T-helper 1 cell treated with Interleukin-12 subunit alpha and Interleukin-12 subunit beta and Interleukin-4 antibody, amounts not matched to agents 30 ng/mL and 1 ng/mL, for 36 hours (primary cell): ENCODE data around the gene RNU2-1. TPM values are rescaled to one million over a fixed set of nuclear protein-coding genes. Genes with fewer than 3 reads are reported as not detected.
"Not testable (repeated sequence)": the region's sequence is repeated elsewhere in the genome, so short reads cannot be mapped to it uniquely, and the experiment has no call there.

Experiments used
- intact Hi-C: fragments of 100-400 bp; cut with micrococcal nuclease; formaldehyde crosslinking; loops from one replicate; pipeline ENCODE4 v1.15.1; 2024
- total RNA-seq: library from RNA; stranded (reverse); gene quantifications from 2 replicates; pipeline ENCODE4 v1.2.3, GENCODE V29; 2022

Gene RNU2-1
- total RNA-seq, 1 donor from 2014 or later = 6,244 TPM

- intact Hi-C loops = no loop called here
Measured at GRCh38 chr17:43216369-43216761, 17.4 kb downstream of the RNU2-1 start.

- intact Hi-C loops = no loop called here
Measured at GRCh38 chr17:43215341-43215740, 18.4 kb downstream of the RNU2-1 start.

GRCh38 chr17:43213545-43213944, 20.2 kb downstream of the RNU2-1 start:
- intact Hi-C loops = no loop called here

GRCh38 chr17:43212641-43213490, 20.9 kb downstream of the RNU2-1 start:
- intact Hi-C loops = no loop called here

GRCh38 chr17:43211480-43212402, 22.0 kb downstream of the RNU2-1 start, which contains the start of gene TMEM106A:
TSS of gene TMEM106A (plus strand) at chr17:43211875. CDS start at chr17:43213042, 1,167 bp downstream.
- intact Hi-C loops = loop anchor here (1.0 kb wide), 6 partner anchors 40 to 272 kb away; partner anchors contain the start of genes BRCA1, DHX8, NBR1 and RPL27

- intact Hi-C loops = loop anchor here (1.0 kb wide), 6 partner anchors 40 to 272 kb away; partner anchors contain the start of genes BRCA1, DHX8, NBR1 and RPL27
Measured at GRCh38 chr17:43211123-43211479, 22.7 kb downstream of the RNU2-1 start.

GRCh38 chr17:43210576-43210975, 23.2 kb downstream of the RNU2-1 start:
- intact Hi-C loops = no loop called here

- intact Hi-C loops = not testable (repeated sequence)
Measured at GRCh38 chr17:43203013-43203412, 30.8 kb downstream of the RNU2-1 start.

- intact Hi-C loops = no loop called here
Measured at GRCh38 chr17:43200127-43200526, 33.6 kb downstream of the RNU2-1 start.

GRCh38 chr17:43199633-43200032, 34.1 kb downstream of the RNU2-1 start:
- intact Hi-C loops = no loop called here

GRCh38 chr17:43193251-43193650, 40.5 kb downstream of the RNU2-1 start:
- intact Hi-C loops = no loop called here

GRCh38 chr17:43186656-43187055, 47.1 kb downstream of the RNU2-1 start:
- intact Hi-C loops = not testable (repeated sequence)

- intact Hi-C loops = no loop called here
Measured at GRCh38 chr17:43183921-43184320, 49.9 kb downstream of the RNU2-1 start.

Other genes with a start within 250 kb of the RNU2-1 start
- gene RPL27, start 235.6 kb downstream of the RNU2-1 start, total RNA-seq = 816 and 851 TPM in 2 replicates
- 152 and 171 TPM in 2 replicates for gene IFI35, start 227.2 kb downstream of the RNU2-1 start, total RNA-seq
- gene VAT1, start 211.6 kb downstream of the RNU2-1 start, total RNA-seq = 10.7 and 11.6 TPM in 2 replicates
- gene RND2, start 208.7 kb downstream of the RNU2-1 start, total RNA-seq = not detected in 2 replicates
- gene BRCA1, start 108.6 kb downstream of the RNU2-1 start, total RNA-seq = 50.7 and 56.5 TPM in 2 replicates
- 65.7 and 69.1 TPM in 2 replicates for gene NBR1, start 62.8 kb downstream of the RNU2-1 start, total RNA-seq
- 18.0 and 20.6 TPM in 2 replicates for gene TMEM106A, start 22.1 kb downstream of the RNU2-1 start, total RNA-seq
- gene CCDC200, start 5.4 kb downstream of the RNU2-1 start, total RNA-seq = 0.39 and 0.47 TPM in 2 replicates
- 3.8 and 5.0 TPM in 2 replicates for gene ARL4D, start 165.0 kb upstream of the RNU2-1 start, total RNA-seq
- gene DHX8, start 250.0 kb upstream of the RNU2-1 start, total RNA-seq = 65.1 and 65.9 TPM in 2 replicates